Ishikawa (cell line): Measurements from ENCODE around the gene MLN.
A peak's percentile ranks its signal among the peaks of the same experiment; 100 is the strongest.

Source experiments
- CEBPB ChIP-seq: IDR thresholded peaks from 2 replicates; pipeline ENCODE4 v1.6.1; 2012
- CREB1 ChIP-seq: IDR thresholded peaks from 2 replicates; pipeline ENCODE4 v1.6.1; 2012; ENCODE audit warnings: low read depth
- EGR1 ChIP-seq: IDR thresholded peaks from 2 replicates; pipeline ENCODE4 v1.6.1; 2012
- EP300 ChIP-seq: IDR thresholded peaks from 2 replicates; pipeline ENCODE4 v1.6.1; 2012; ENCODE audit warnings: borderline replicate concordance
- FOXM1 ChIP-seq: IDR thresholded peaks from 2 replicates; pipeline ENCODE4 v1.6.1; 2012; ENCODE audit warnings: low read depth, borderline replicate concordance
- NFIC ChIP-seq: IDR thresholded peaks from 2 replicates; pipeline ENCODE4 v1.6.1; 2012
- RAD21 ChIP-seq: IDR thresholded peaks from 2 replicates; pipeline ENCODE4 v1.6.1; 2012; ENCODE audit warnings: low read depth
- TAF1 ChIP-seq: IDR thresholded peaks from 2 replicates; pipeline ENCODE4 v1.6.1; 2012; ENCODE audit warnings: low read depth, mild to moderate bottlenecking
- TCF12 ChIP-seq: IDR thresholded peaks from 2 replicates; pipeline ENCODE4 v1.6.1; 2012; ENCODE audit warnings: low read depth
- TEAD4 ChIP-seq: IDR thresholded peaks from 2 replicates; pipeline ENCODE4 v1.6.1; 2012
- USF1 ChIP-seq: IDR thresholded peaks from 2 replicates; pipeline ENCODE4 v1.6.1; 2012
- YY1 ChIP-seq: IDR thresholded peaks from 2 replicates; pipeline ENCODE4 v1.6.1; 2012; ENCODE audit warnings: low read depth
- ZBTB7A ChIP-seq: IDR thresholded peaks from 2 replicates; pipeline ENCODE4 v1.6.1; 2012; ENCODE audit warnings: low read depth
- TF ChIP-seq, protein P1 (sequence below): IDR thresholded peaks from 2 replicates; pipeline ENCODE4 v1.6.1; 2012; ENCODE audit warnings: low read depth, mild to moderate bottlenecking

The MLN gene

DNA sequence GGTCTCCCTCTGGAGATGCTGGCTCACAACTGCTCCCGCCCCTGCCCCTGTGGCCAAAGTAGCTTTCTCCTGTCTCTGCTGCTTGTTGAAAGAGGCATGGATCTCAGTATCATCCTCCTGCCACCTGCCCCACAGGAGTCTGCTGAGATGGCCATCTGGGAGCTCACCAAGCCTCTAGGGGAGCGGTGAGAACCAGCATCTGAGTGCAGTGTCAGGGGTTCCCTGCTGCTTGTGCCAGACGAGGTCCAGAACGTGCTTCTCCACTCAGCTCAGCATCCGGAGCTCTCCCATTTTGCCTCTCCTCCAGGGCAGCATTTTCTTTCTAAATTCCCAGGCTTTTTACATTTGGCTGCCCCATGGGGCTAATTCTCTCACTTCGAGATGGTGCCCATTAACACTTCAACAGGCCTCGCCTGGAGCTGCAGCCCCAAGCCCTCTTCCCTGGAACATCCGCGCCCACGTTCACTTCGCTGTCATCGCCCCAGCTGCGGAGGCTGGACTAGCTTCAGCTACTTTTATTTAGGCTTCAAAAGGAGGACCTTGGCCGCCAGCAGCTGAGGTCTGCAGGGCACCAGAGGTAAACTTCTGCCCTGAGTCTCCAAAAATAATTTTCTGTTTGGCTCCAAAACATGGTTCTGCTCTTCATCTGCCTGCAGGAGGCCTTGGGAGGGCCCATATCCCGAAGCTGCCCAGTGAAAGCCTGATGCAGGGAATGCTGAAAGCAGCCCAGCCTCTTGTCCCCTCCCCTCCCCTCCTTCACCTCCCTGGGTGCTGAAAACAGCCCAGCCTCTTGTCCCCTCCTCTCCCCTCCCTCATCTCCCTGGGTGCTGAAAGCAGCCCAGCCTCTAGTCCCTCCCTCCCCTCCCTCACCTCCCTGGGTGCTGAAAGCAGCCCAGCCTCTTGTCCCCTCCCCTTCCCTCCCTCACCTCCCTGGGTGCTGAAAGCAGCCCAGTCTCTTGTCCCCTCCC is 25.2 kb upstream of the MLN start:
- no peak for TF ChIP-seq TAF1
- no peak for TF ChIP-seq CREB1
- TF ChIP-seq CEBPB: no peak
- TF ChIP-seq EP300: no peak
- TF ChIP-seq ZBTB7A: no peak
- no peak for TF ChIP-seq USF1
- TF ChIP-seq, protein P1, sequence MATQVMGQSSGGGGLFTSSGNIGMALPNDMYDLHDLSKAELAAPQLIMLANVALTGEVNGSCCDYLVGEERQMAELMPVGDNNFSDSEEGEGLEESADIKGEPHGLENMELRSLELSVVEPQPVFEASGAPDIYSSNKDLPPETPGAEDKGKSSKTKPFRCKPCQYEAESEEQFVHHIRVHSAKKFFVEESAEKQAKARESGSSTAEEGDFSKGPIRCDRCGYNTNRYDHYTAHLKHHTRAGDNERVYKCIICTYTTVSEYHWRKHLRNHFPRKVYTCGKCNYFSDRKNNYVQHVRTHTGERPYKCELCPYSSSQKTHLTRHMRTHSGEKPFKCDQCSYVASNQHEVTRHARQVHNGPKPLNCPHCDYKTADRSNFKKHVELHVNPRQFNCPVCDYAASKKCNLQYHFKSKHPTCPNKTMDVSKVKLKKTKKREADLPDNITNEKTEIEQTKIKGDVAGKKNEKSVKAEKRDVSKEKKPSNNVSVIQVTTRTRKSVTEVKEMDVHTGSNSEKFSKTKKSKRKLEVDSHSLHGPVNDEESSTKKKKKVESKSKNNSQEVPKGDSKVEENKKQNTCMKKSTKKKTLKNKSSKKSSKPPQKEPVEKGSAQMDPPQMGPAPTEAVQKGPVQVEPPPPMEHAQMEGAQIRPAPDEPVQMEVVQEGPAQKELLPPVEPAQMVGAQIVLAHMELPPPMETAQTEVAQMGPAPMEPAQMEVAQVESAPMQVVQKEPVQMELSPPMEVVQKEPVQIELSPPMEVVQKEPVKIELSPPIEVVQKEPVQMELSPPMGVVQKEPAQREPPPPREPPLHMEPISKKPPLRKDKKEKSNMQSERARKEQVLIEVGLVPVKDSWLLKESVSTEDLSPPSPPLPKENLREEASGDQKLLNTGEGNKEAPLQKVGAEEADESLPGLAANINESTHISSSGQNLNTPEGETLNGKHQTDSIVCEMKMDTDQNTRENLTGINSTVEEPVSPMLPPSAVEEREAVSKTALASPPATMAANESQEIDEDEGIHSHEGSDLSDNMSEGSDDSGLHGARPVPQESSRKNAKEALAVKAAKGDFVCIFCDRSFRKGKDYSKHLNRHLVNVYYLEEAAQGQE: no peak

GRCh38 chr6:33828452-33828763 is 24.6 kb upstream of the MLN start:
- no peak for TF ChIP-seq ZBTB7A
- TF ChIP-seq YY1: no peak
- no peak for TF ChIP-seq TAF1
- TF ChIP-seq NFIC: no peak
- no peak for TF ChIP-seq EGR1
- TF ChIP-seq, protein P1: no peak
- TF ChIP-seq RAD21: no peak
- TF ChIP-seq TEAD4: no peak

DNA sequence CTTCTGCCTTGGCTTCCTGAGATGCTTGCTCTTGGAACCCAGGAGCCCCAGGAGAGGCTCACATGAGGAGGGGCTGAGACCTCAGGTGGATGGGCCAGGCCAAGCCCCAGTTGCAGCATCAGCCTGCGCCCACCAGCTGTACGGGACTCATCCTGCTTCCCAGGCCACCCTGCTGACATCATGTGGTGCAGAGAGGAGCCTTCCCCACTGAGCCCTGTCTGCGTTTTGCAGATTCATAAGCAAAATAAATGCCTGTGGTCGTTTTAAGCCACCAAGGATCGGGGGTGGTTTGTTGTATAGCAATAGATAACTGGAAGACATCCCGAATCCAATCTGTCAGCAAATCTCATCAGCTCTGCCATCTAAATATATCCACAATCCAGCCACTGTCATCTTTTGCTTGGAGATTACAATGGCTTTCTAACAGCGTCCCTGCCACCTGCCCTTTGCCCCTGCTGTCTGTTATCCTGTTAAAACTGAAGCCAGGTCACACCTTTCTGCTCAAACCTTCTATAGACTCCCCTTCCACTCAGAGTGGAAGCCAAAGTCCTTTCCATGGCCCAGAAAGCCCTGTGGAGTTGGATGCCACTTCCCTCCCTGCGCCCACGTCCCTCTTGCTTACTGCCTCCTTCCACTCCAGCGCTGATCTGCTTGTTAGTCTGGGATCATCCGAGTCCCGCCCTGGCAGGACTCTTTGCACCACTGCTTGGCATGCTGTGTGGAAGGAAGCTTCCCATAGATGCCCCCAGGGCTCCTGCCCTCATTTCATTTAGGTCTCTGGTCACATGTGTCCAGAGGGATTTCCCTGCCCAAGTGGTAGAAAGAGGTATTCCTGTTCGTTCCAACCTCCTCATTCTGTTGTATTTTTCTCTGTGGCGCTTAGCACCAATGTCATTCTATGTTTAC is 24.0 kb upstream of the MLN start:
- TF ChIP-seq TEAD4 (no peak), TCF12 (no peak), FOXM1 (no peak), CEBPB (no peak), EGR1 (no peak), RAD21 (no peak)
- TF ChIP-seq, protein P1: no peak

- TF ChIP-seq EP300 (no peak), RAD21 (peak; percentile 22; the same call in 1 of the 2 replicates), NFIC (no peak)
These were observed 22.7 kb upstream of the MLN start for GRCh38 chr6:33826537-33826936.

- TF ChIP-seq NFIC (no peak), EP300 (no peak), TEAD4 (no peak), USF1 (no peak), RAD21 (no peak), TAF1 (no peak), TCF12 (no peak)
- TF ChIP-seq, protein P1: no peak
These were observed 20.8 kb upstream of the MLN start for GRCh38 chr6:33824461-33825154.
